Melanocyte of skin (primary cell): ENCODE measurements around the gene HIPK4. TPM values are rescaled to one million over a fixed set of nuclear protein-coding genes. Genes with fewer than 3 reads are reported as not detected.

ENCODE experiments used
- small RNA-seq, 2 donors: library from RNA; depleted of rRNA; stranded (forward); fragments of <200 nt; gene quantifications; one replicate each; pipeline ENCODE3, GENCODE V24; 2012
- total RNA-seq, 2 donors: library from RNA; depleted of rRNA; stranded (reverse); fragments of >200 nt; gene quantifications; 2 replicates each; pipeline ENCODE4 v1.2.3, GENCODE V29; 2012

The HIPK4 gene, protein sequence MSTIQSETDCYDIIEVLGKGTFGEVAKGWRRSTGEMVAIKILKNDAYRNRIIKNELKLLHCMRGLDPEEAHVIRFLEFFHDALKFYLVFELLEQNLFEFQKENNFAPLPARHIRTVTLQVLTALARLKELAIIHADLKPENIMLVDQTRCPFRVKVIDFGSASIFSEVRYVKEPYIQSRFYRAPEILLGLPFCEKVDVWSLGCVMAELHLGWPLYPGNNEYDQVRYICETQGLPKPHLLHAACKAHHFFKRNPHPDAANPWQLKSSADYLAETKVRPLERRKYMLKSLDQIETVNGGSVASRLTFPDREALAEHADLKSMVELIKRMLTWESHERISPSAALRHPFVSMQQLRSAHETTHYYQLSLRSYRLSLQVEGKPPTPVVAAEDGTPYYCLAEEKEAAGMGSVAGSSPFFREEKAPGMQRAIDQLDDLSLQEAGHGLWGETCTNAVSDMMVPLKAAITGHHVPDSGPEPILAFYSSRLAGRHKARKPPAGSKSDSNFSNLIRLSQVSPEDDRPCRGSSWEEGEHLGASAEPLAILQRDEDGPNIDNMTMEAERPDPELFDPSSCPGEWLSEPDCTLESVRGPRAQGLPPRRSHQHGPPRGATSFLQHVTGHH
- under 1 TPM in 1 of 2 donors, not detected in 1; under 0.01 TPM for total RNA-seq

DNA sequence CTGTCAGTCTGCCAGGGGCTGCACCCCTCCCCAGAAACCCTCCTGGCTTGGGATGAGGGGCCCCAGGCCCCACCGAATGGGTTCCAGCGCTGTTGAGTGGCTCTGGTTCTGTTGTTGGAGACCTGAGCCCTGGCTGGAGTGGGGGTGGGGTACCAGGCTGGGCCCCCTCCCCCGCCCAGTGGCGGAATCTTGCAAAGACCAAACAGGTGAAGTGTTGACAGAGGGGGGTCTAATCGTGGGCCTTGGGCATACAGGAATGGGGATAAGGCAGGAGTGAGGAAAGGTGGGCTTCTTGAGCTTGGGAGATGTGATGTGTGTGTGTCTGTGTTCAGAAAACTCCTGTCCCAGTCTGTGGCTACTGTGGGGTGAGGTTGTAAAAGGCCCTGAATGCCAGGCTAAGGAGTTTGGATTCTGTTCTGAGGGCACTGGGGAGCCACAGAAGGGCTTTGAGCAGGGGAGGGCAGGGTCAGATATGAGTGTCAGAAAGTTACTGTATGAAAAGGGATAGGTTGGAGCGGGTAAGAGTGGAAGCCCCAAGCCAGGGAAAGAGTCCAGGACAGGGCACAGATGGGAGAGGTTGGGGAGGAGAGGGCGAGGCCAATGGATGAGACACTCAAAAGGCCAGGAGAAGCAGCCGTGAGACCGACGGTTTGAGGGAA lies at the start of gene HIPK4:
HIPK4 (minus strand) TSS at position 98 of the 659 bp plus-strand sequence. CDS start 279 bp downstream, outside the sequence.

DNA sequence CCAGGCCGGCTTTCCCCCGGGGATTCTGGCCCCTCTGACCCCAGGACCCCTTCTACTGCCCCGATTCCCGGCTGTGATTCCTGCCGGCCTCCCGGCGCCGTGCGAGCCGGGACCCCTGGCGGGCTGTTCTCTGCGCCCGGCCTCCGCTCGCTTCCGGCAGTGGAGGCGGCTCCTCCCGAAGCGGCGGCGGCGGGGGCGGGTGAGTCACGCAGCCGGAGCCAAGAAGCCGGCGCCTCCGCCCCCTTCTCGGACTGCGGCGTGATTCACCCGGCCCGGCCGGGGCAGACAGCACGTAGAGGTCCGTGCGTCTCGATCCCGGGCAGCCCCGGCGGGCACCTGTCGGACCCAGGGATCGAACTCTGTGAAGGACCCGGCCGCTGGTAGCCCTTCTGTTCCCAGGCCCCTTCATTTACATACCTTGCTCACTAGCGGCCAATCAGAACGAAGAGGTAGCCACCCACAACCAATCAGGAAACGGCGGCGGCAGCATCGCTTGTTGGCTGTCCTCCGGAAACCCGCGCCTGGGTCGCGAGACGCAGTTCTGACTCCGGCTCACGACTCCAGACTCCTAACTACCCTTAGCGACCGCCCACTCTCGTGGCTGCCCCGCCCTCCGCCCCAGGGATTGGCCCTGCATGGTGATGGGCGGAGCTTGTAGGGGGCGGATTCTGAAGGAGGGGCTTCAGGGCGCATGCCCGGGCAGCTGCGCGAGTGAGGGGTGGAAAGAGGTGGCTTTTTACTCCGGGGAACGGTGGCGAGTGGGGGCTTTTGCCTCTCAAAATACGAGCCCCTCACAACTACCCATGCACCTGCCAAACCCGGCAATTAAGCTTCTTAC lies 35.7 kb upstream of the HIPK4 start, which contains the start of gene SERTAD1:
SERTAD1 (minus strand) TSS at position 543 of the 838 bp plus-strand sequence. CDS start 2,446 bp downstream, outside the sequence.

DNA sequence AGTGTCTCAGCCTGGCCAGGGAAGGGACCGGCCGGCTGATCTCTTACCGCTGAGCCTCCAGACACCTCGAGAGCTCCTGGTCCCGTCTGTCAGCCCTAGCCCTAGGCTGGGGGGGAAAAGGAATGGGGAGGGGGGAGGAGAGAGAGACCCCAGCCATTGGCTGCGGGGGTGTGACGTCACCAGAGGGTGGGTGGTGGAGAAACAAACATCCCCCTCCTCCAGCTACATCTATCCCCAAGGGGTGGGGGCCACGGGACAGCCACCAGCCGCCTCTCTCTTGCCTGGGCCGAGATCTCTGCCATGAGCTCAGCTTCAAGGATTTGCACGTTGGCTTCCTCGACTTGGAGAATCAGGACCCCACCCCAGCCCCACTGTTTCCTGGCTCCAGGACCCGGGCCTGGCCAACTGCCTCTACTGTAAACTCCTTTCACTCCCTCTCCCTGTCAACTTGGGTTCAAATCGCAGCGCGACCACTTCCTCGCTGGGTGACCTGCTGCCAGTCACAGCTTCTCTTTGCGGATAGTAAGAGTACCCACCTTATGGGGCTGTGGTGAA lies 23.4 kb upstream of the HIPK4 start, which contains the start of gene PRX:
PRX (minus strand) TSS at position 88 of the 555 bp plus-strand sequence. CDS start 5,446 bp downstream, outside the sequence.

DNA sequence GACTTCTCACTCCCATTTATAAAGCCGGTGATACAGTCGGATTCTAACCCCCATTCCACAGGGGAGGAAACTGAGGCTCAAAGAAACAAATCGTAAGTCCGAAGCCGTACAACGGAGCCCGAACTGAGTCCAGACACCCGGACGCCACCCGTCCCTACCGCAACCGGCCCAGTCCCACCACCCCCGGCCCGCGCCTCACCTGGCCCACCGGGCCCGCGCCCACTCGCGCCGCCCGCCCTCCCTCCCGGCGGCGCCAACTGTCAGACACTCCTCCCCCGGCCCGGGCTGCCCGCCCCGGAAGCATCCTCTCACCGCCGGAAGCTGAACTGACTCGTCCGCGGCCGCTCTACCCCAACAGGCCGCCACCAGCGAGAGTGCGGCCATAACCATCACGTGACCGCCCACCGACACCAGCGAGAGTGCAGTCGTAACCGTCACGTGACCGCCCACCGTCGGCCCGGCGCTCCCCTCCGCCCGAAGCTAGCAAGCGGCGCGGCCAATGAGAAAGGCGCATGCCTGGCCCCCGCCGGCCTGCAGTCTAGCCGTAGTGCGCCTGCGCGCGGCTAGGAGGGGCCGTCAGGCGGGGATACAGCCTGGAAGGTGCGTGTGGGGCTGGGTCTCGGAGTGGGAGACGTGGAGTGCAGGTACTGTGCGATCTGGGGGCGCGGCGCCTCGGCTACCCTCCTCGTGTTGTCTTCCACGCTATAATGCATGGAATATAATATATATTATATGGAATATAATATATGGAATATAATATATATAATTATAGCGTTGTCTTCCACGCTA lies 41.7 kb downstream of the HIPK4 start, which contains the start of the genes C19orf47 and PLD3:
C19orf47 (minus strand) TSS at position 273 of the 789 bp plus-strand sequence. CDS start 6,540 bp downstream, outside the sequence.
PLD3 (plus strand) TSS at position 571 of the 789 bp plus-strand sequence. CDS start 17,789 bp downstream, outside the sequence.

Small RNAs within 50 kb of the gene (small RNA-seq; reads per million reads assigned to genes)
- gene MIR6796 (0 to 0.23 reads per million in 2 donors), gene RF00019 (0 reads per million in 2 donors)

Other genes starting within 250 kb of the HIPK4 start
- 10 to 100 TPM; 13.3 to 15.1 TPM for gene MAP3K10, start 198.8 kb downstream of the HIPK4 start, total RNA-seq
- not detected for gene TTC9B, start 171.8 kb downstream of the HIPK4 start, total RNA-seq
- gene CCNP, start 163.5 kb downstream of the HIPK4 start, total RNA-seq, result under 1 TPM in 1 of 2 donors, not detected in 1; 0.33 TPM
- gene AKT2, start 104.8 kb downstream of the HIPK4 start, total RNA-seq, result 100 to 1,000 TPM; 112 to 116 TPM
- gene C19orf47, start 41.8 kb downstream of the HIPK4 start, total RNA-seq, result 10 to 100 TPM in 1 of 2 donors, 1 to 10 TPM in 1; 2.8 to 12.0 TPM
- gene PLD3, start 41.5 kb downstream of the HIPK4 start, total RNA-seq, result 100 to 1,000 TPM; 111 to 196 TPM
- under 1 TPM; 0.33 to 0.69 TPM for gene PRX, start 23.2 kb upstream of the HIPK4 start, total RNA-seq
- gene SERTAD1, start 35.8 kb upstream of the HIPK4 start, total RNA-seq, result 10 to 100 TPM in 1 of 2 donors, 1 to 10 TPM in 1; 6.9 to 12.7 TPM
- 10 to 100 TPM; 20.3 to 23.0 TPM for gene SERTAD3, start 54.2 kb upstream of the HIPK4 start, total RNA-seq
- 10 to 100 TPM; 83.6 to 93.6 TPM for gene BLVRB, start 75.6 kb upstream of the HIPK4 start, total RNA-seq
- gene SPTBN4, start 76.8 kb upstream of the HIPK4 start, total RNA-seq, result under 1 TPM; 0.34 to 1.00 TPM
- 10 to 100 TPM; 20.0 to 30.6 TPM for gene SHKBP1, start 186.7 kb upstream of the HIPK4 start, total RNA-seq
- 10 to 100 TPM; 15.5 to 17.3 TPM for gene LTBP4, start 211.2 kb upstream of the HIPK4 start, total RNA-seq